Measurements from ENCODE around the gene TMBIM6. TPM values are rescaled to one million over a fixed set of nuclear protein-coding genes. Genes with fewer than 3 reads are reported as not detected.

TMBIM6 gene
- total and polyA plus RNA-seq, 9 of the 15 experiments (the other 6 are each of a cell fraction or from before 2014, with no cell fraction given), result 147 to 1,288 (median 352) TPM

DNA sequence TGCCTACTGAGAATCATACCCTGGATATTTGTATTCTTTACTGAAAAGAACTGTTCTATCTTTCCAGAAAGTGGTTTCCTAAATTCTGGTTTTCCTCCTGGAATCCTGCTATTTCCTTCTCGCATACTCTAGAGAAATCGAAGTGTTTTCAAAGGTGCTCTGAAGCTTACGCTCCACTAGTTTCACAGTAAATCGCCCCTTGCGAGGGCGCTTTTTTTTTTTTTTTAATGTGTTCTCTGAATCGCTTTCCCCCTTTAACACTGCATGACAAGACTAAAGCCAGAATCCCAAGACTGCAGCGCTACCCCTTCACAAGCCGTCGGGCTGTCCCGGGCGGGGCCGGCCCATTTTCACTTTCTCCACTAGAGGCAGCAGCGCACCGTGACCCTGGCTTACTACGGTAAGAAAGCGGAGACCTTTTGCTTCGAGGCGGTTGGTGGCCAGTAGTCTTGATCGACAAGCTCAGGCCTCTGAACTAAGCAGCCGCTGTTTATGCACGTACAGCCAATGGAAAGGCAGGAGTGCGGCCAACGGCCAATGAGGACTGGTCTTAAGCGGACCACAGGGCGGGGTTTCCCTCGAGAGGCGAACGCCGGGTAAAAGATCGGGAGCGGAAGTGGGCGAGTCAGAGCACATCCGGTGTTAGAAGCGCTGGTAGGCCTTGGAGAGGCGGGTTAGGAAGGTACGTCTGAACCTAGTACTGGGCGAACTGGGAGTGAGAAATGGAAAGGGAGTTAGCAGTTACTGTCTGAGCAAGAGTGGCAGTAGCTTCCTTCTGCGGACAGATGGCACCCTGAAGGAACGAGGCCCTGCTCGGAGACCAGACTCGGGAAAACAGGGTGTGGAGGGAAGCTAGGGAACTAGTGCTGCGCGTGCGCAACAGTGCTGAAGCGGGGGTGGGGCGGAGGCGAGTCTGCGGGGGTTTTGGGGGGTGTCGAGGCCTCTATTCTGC, at the start of gene TMBIM6 (continued):
- TF ChIP-seq, protein P1, sequence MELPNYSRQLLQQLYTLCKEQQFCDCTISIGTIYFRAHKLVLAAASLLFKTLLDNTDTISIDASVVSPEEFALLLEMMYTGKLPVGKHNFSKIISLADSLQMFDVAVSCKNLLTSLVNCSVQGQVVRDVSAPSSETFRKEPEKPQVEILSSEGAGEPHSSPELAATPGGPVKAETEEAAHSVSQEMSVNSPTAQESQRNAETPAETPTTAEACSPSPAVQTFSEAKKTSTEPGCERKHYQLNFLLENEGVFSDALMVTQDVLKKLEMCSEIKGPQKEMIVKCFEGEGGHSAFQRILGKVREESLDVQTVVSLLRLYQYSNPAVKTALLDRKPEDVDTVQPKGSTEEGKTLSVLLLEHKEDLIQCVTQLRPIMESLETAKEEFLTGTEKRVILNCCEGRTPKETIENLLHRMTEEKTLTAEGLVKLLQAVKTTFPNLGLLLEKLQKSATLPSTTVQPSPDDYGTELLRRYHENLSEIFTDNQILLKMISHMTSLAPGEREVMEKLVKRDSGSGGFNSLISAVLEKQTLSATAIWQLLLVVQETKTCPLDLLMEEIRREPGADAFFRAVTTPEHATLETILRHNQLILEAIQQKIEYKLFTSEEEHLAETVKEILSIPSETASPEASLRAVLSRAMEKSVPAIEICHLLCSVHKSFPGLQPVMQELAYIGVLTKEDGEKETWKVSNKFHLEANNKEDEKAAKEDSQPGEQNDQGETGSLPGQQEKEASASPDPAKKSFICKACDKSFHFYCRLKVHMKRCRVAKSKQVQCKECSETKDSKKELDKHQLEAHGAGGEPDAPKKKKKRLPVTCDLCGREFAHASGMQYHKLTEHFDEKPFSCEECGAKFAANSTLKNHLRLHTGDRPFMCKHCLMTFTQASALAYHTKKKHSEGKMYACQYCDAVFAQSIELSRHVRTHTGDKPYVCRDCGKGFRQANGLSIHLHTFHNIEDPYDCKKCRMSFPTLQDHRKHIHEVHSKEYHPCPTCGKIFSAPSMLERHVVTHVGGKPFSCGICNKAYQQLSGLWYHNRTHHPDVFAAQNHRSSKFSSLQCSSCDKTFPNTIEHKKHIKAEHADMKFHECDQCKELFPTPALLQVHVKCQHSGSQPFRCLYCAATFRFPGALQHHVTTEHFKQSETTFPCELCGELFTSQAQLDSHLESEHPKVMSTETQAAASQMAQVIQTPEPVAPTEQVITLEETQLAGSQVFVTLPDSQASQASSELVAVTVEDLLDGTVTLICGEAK (IDR thresholded peaks at IDR 0.05), result peak; percentile 96
- TF ChIP-seq, protein P1 (CRISPR knock-in tag; IDR thresholded peaks at IDR 0.05), result no peak
- TF ChIP-seq HES1 (IDR thresholded peaks at IDR 0.05; ENCODE audit: low read depth) (no peak; the same call in 1 of the 2 replicates), ZNF143 (CRISPR knock-in tag; IDR thresholded peaks at IDR 0.05) (0 out of 2 replicates have a peak, but pooled peaks have one; percentile 4), PATZ1 (CRISPR knock-in tag; IDR thresholded peaks at IDR 0.05; ENCODE audit: borderline replicate concordance) (no peak), SAFB2 (IDR thresholded peaks at IDR 0.05; ENCODE audit: borderline replicate concordance, low read depth, low read length, severe bottlenecking) (no peak), SMARCA4 (IDR thresholded peaks at IDR 0.05) (no peak), MCM3 (IDR thresholded peaks at IDR 0.05) (no peak), RBM22 (IDR thresholded peaks at IDR 0.05; ENCODE audit: low read depth, low read length, poor library complexity, severe bottlenecking) (no peak), PTRF (tag; IDR thresholded peaks at IDR 0.05) (no peak), ZNF311 (CRISPR knock-in tag; IDR thresholded peaks at IDR 0.05) (no peak), MAFF (IDR thresholded peaks at IDR 0.05; ENCODE audit: low read length) (no peak), STAG1 (CRISPR knock-in tag; IDR thresholded peaks at IDR 0.05; ENCODE audit: borderline replicate concordance) (no peak), ZNF583 (CRISPR knock-in tag; IDR thresholded peaks at IDR 0.05) (no peak), ZNF766 (CRISPR knock-in tag; conservative IDR thresholded peaks at IDR 0.05) (no peak; the same call in 1 of the 2 replicates), LARP7 (IDR thresholded peaks at IDR 0.05) (peak; percentile 80; the same call in 1 of the 2 replicates), ZNF239 (CRISPR knock-in tag; IDR thresholded peaks at IDR 0.05) (no peak)

All from K562 (cell line).